ENCODE data around the gene WNT3A. TPM values are rescaled to one million over a fixed set of nuclear protein-coding genes. Genes with fewer than 3 reads are reported as not detected.

The WNT3A gene
- polyA plus RNA-seq, 1 of the 3 experiments (the other 2 are of a cell fraction), result not detected

DNA sequence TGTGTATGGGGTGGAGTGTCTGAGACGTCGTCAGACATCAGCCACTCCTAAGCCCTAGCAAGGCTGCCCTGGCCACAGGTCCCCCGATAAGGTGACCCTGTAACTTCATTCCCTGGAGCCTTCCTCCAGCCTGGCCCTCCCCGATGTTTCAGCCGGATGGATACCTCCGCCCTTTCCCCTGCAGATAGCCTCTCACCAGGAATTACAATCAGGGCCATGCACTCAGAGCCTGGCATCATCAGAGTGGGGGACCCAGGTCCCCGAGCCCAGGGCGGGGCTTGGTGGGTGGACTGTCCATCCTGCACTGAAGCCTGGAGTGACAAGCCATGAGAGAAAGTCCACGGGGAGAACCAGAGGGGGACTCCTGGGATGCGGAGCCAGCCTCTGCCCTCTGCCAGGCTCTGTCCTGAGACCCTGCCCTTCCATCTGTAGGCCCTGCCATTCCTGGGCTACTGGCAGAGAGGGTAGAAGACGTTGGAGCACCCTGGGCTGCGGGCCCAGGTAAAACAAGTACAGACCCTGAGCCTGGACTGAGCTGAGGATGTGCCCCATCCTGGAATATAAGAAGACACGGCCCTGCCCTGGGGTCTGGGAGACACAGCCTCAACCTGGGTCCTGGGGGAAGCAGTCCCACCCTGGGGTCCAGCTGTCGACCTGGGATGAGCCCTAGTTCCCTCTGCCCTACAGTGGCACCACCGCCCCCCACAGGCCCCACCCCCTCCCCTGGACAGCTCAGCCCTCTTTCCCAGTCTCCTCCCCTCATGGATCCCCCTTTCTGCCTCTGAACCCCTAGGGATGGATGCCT, 58.9 kb downstream of the WNT3A start:
- Histone ChIP-seq H4K20me1 (ENCODE audit: insufficient read depth) (no peaks in the 10 kb centered on the region), H3K27me3 (ENCODE audit: insufficient read depth) (peaks cover 18% of the 10 kb centered on the region; the same call in 1 of the 2 replicates), H3F3A (replicated peaks; ENCODE audit: insufficient read depth) (no peaks in the 10 kb centered on the region), H3K36me3 (replicated peaks in 1 of 2; ENCODE audit: control insufficient read depth in 1 of 2, insufficient read depth in 2 of 2, low read length in 1 of 2) (no peaks in the 10 kb centered on the region), H3K79me2 (ENCODE audit: insufficient read depth) (no peaks in the 10 kb centered on the region), H3K4me2 (no peak overlapping the region), H3K4me3 (ENCODE audit: low read depth in 2 of 2, low read length in 1 of 2) (no peak overlapping the region), H3K9me2 (no peaks in the 10 kb centered on the region), H2AFZ (ENCODE audit: low read depth) (no peak overlapping the region), H3K4me1 (ENCODE audit: control insufficient read depth in 1 of 2, insufficient read depth in 2 of 2, low read depth in 1 of 2, low read length in 1 of 2) (no peaks in the 10 kb centered on the region; a peak in 2 of 4 replicates), H3K27ac (ENCODE audit: low read depth in 2 of 2, low read length in 1 of 2) (no peak overlapping the region), H3K9me3 (no peaks in the 10 kb centered on the region), H3K9ac (no peak overlapping the region)
- POLR2A ChIA-PET, result no interaction called here
- CTCF ChIA-PET, result interaction anchor here (0.6 kb wide), 2 partner anchors 16 to 449 kb away, joined by 3 to 4 read pairs; no protein-coding TSS in a partner anchor
- TF ChIP-seq RCOR1 (IDR thresholded peaks at IDR 0.05; ENCODE audit: low read length) (no peak), FOXM1 (IDR thresholded peaks at IDR 0.05; ENCODE audit: low read depth) (no peak), EP300 (IDR thresholded peaks at IDR 0.05; ENCODE audit: borderline replicate concordance in 1 of 2, low read depth in 1 of 2, low read length in 1 of 2) (no peak)
- TF ChIP-seq, protein P1, sequence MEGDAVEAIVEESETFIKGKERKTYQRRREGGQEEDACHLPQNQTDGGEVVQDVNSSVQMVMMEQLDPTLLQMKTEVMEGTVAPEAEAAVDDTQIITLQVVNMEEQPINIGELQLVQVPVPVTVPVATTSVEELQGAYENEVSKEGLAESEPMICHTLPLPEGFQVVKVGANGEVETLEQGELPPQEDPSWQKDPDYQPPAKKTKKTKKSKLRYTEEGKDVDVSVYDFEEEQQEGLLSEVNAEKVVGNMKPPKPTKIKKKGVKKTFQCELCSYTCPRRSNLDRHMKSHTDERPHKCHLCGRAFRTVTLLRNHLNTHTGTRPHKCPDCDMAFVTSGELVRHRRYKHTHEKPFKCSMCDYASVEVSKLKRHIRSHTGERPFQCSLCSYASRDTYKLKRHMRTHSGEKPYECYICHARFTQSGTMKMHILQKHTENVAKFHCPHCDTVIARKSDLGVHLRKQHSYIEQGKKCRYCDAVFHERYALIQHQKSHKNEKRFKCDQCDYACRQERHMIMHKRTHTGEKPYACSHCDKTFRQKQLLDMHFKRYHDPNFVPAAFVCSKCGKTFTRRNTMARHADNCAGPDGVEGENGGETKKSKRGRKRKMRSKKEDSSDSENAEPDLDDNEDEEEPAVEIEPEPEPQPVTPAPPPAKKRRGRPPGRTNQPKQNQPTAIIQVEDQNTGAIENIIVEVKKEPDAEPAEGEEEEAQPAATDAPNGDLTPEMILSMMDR (IDR thresholded peaks at IDR 0.05), result no peak
- TF ChIP-seq, protein P2, sequence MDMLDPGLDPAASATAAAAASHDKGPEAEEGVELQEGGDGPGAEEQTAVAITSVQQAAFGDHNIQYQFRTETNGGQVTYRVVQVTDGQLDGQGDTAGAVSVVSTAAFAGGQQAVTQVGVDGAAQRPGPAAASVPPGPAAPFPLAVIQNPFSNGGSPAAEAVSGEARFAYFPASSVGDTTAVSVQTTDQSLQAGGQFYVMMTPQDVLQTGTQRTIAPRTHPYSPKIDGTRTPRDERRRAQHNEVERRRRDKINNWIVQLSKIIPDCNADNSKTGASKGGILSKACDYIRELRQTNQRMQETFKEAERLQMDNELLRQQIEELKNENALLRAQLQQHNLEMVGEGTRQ (IDR thresholded peaks at IDR 0.05; ENCODE audit: borderline replicate concordance, low read depth, low read length), result no peak
- no peak for DNase-seq
- 64% methylated on average over 12 of the region's 15 CpGs for WGBS (ENCODE audit: low lambda C conversion rate)

DNA sequence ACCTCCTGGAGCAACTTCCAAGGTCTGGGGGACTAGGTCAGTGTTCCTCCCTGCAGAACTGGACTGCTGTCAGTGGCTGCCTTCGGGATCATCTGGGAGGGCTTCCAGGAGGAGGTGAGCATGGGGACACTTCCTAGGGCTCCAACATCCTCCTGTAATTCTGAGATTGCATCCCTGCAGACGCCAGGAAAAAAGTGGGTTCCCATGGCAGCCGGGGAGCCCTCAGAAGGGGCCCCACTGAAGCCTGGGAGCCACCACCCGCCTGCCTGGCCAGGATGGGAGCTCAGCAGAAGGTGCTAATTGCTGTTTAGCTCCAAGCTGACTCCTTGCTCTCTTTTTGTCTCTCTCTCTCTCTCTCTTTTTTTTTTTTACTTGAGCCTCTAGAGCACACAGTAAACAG, 59.6 kb downstream of the WNT3A start:
- WGBS (ENCODE audit: low lambda C conversion rate), result 49% methylated on average over 3 of the region's 4 CpGs
- Histone ChIP-seq H3K9ac (no peak overlapping the region), H3K4me1 (ENCODE audit: control insufficient read depth in 1 of 2, insufficient read depth in 2 of 2, low read depth in 1 of 2, low read length in 1 of 2) (no peaks in the 10 kb centered on the region), H3K27me3 (ENCODE audit: insufficient read depth) (peaks cover 16% of the 10 kb centered on the region; the same call in 1 of the 2 replicates), H4K20me1 (ENCODE audit: insufficient read depth) (no peaks in the 10 kb centered on the region), H3F3A (replicated peaks; ENCODE audit: insufficient read depth) (no peaks in the 10 kb centered on the region), H2AFZ (ENCODE audit: low read depth) (no peak overlapping the region), H3K27ac (ENCODE audit: low read depth in 2 of 2, low read length in 1 of 2) (no peak overlapping the region), H3K79me2 (ENCODE audit: insufficient read depth) (no peaks in the 10 kb centered on the region), H3K9me3 (no peaks in the 10 kb centered on the region), H3K4me2 (no peak overlapping the region), H3K36me3 (replicated peaks in 1 of 2; ENCODE audit: control insufficient read depth in 1 of 2, insufficient read depth in 2 of 2, low read length in 1 of 2) (no peaks in the 10 kb centered on the region), H3K9me2 (no peaks in the 10 kb centered on the region), H3K4me3 (ENCODE audit: low read depth in 2 of 2, low read length in 1 of 2) (no peak overlapping the region)
- ChIA-PET POLR2A (no interaction called here), CTCF (interaction anchor here (0.6 kb wide), 2 partner anchors 16 to 449 kb away, joined by 3 to 4 read pairs; no protein-coding TSS in a partner anchor)
- TF ChIP-seq NFIC (IDR thresholded peaks at IDR 0.05; ENCODE audit: borderline replicate concordance) (no peak), MXI1 (IDR thresholded peaks at IDR 0.05; ENCODE audit: low read depth, low read length) (no peak), MEF2A (IDR thresholded peaks at IDR 0.05; ENCODE audit: borderline replicate concordance, low read depth) (no peak), RAD21 (IDR thresholded peaks at IDR 0.05; ENCODE audit: low read length) (no peak)
- TF ChIP-seq, protein P3, sequence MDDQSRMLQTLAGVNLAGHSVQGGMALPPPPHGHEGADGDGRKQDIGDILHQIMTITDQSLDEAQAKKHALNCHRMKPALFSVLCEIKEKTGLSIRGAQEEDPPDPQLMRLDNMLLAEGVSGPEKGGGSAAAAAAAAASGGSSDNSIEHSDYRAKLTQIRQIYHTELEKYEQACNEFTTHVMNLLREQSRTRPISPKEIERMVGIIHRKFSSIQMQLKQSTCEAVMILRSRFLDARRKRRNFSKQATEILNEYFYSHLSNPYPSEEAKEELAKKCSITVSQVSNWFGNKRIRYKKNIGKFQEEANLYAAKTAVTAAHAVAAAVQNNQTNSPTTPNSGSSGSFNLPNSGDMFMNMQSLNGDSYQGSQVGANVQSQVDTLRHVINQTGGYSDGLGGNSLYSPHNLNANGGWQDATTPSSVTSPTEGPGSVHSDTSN (IDR thresholded peaks at IDR 0.05), result no peak
- TF ChIP-seq, protein P4, sequence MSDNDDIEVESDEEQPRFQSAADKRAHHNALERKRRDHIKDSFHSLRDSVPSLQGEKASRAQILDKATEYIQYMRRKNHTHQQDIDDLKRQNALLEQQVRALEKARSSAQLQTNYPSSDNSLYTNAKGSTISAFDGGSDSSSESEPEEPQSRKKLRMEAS (IDR thresholded peaks at IDR 0.05; ENCODE audit: low read depth), result no peak
- DNase-seq, result no peak

Measured in SK-N-SH (cell line).